Nephron (organoid): Measurements from ENCODE around the gene MANBA.

Experiments
- H3K27ac Mint-ChIP-seq, 3 experiments: 2 replicates each; pipeline ENCODE4 v1.8.0; 2020; ENCODE audit warnings: mixed read lengths in 3 of 3, mild to moderate bottlenecking in 2 of 3, moderate library complexity in 1 of 3
- H3K27me3 Mint-ChIP-seq: 2 replicates; pipeline ENCODE4 v1.8.0; 2021; ENCODE audit warnings: low read depth, mild to moderate bottlenecking, moderate library complexity, mixed read lengths
- H3K36me3 Mint-ChIP-seq: 2 replicates; pipeline ENCODE4 v1.8.0; 2020; ENCODE audit warnings: low read depth, mixed read lengths
- H3K4me1 Mint-ChIP-seq: 2 replicates; pipeline ENCODE4 v1.8.0; 2020; ENCODE audit warnings: mixed read lengths
- H3K4me3 Mint-ChIP-seq, 3 experiments: 2 replicates each; pipeline ENCODE4 v1.8.0; 2020; ENCODE audit warnings: mild to moderate bottlenecking in 3 of 3, mixed read lengths in 3 of 3, moderate library complexity in 2 of 3
- H3K9me3 Mint-ChIP-seq: 2 replicates; pipeline ENCODE4 v1.8.0; 2020; ENCODE audit warnings: mixed read lengths
- CTCF ChIP-seq, 3 experiments: fragments of 200-600 bp; sonication (generic); IDR thresholded peaks; one replicate each; pipeline ENCODE4 v1.5.0; 2021; ENCODE audit warnings: antibody characterized with exemption in 3 of 3; ENCODE audit not compliant: unreplicated experiment in 3 of 3

The MANBA gene

GRCh38 chr4:102678107-102678506 lies 82.7 kb downstream of the MANBA start:
- peaks cover 12% of the 10 kb centered on the region for H3K4me1 Mint-ChIP-seq
- H3K27ac Mint-ChIP-seq: no peak overlapping the region
- H3K27me3 Mint-ChIP-seq: no peaks in the 10 kb centered on the region
- H3K4me3 Mint-ChIP-seq: no peak overlapping the region
- no peaks in the 10 kb centered on the region for H3K36me3 Mint-ChIP-seq
- no peaks in the 10 kb centered on the region for H3K9me3 Mint-ChIP-seq
- no peak for TF ChIP-seq CTCF (IDR thresholded peaks at IDR 0.05; ENCODE audit: unreplicated experiment in 3 of 3)

- no peaks in the 10 kb centered on the region for H3K27me3 Mint-ChIP-seq
- no peak overlapping the region for H3K27ac Mint-ChIP-seq
- H3K4me1 Mint-ChIP-seq: peaks cover 12% of the 10 kb centered on the region
- peaks cover 4% of the 10 kb centered on the region for H3K36me3 Mint-ChIP-seq
- H3K9me3 Mint-ChIP-seq: no peaks in the 10 kb centered on the region
- no peak for TF ChIP-seq CTCF (IDR thresholded peaks at IDR 0.05; ENCODE audit: unreplicated experiment in 3 of 3)
- no peak overlapping the region for H3K4me3 Mint-ChIP-seq
Measured at GRCh38 chr4:102675141-102675540, 85.6 kb downstream of the MANBA start.

- H3K27me3 Mint-ChIP-seq: no peaks in the 10 kb centered on the region
- H3K4me1 Mint-ChIP-seq: no peaks in the 10 kb centered on the region
- TF ChIP-seq CTCF (IDR thresholded peaks at IDR 0.05; ENCODE audit: unreplicated experiment in 3 of 3): no peak
- H3K9me3 Mint-ChIP-seq: no peaks in the 10 kb centered on the region
- peaks cover 8% of the 10 kb centered on the region for H3K36me3 Mint-ChIP-seq
- no peak overlapping the region for H3K27ac Mint-ChIP-seq
- no peak overlapping the region for H3K4me3 Mint-ChIP-seq
Measured at GRCh38 chr4:102667001-102667400, 93.8 kb downstream of the MANBA start.

- Mint-ChIP-seq H3K4me1 (no peaks in the 10 kb centered on the region), H3K36me3 (peaks cover 4% of the 10 kb centered on the region), H3K9me3 (no peaks in the 10 kb centered on the region), H3K27me3 (no peaks in the 10 kb centered on the region), H3K27ac (no peak overlapping the region), H3K4me3 (no peak overlapping the region)
- TF ChIP-seq CTCF (IDR thresholded peaks at IDR 0.05; ENCODE audit: unreplicated experiment in 3 of 3): no peak
Measured at GRCh38 chr4:102665527-102665926, 95.2 kb downstream of the MANBA start.

GRCh38 chr4:102663073-102663472 lies 97.7 kb downstream of the MANBA start:
- Mint-ChIP-seq H3K27ac (no peak overlapping the region), H3K36me3 (peaks cover 4% of the 10 kb centered on the region), H3K4me3 (no peak overlapping the region), H3K27me3 (no peaks in the 10 kb centered on the region), H3K9me3 (no peaks in the 10 kb centered on the region), H3K4me1 (no peaks in the 10 kb centered on the region)
- no peak for TF ChIP-seq CTCF (IDR thresholded peaks at IDR 0.05; ENCODE audit: unreplicated experiment in 3 of 3)

GRCh38 chr4:102657206-102657605 lies 103.6 kb downstream of the MANBA start:
- Mint-ChIP-seq H3K4me3 (no peak overlapping the region), H3K9me3 (no peaks in the 10 kb centered on the region)
- TF ChIP-seq CTCF (IDR thresholded peaks at IDR 0.05; ENCODE audit: unreplicated experiment in 3 of 3): no peak

More at GRCh38 chr4:102657206-102657605, 103.6 kb downstream of the MANBA start:
- H3K27me3 Mint-ChIP-seq: no peaks in the 10 kb centered on the region
- no peaks in the 10 kb centered on the region for H3K4me1 Mint-ChIP-seq
- no peaks in the 10 kb centered on the region for H3K36me3 Mint-ChIP-seq
- no peak overlapping the region for H3K27ac Mint-ChIP-seq
